Measurements from ENCODE around the gene ZNF385C.
"Not testable (repeated sequence)": the region's sequence is repeated elsewhere in the genome, so short reads cannot be mapped to it uniquely, and the experiment has no call there.

ZNF385C gene

GRCh38 chr17:42018988-42019387 lies 79.3 kb downstream of the ZNF385C start:
- Mint-ChIP-seq H3K27me3 (no peaks in the 10 kb centered on the region), H3K9me3 (no peaks in the 10 kb centered on the region), H3K4me1 (peaks cover 68% of the 10 kb centered on the region), H3K36me3 (peaks cover 19% of the 10 kb centered on the region), H3K4me3 (peak overlapping the region; percentile 41), H3K27ac (peak overlapping the region; percentile 66)
- ATAC-seq: no peak

- H3K27me3 Mint-ChIP-seq: no peaks in the 10 kb centered on the region
- peaks cover 14% of the 10 kb centered on the region for H3K36me3 Mint-ChIP-seq
- peak overlapping the region; percentile 98 for H3K4me3 Mint-ChIP-seq
- peak overlapping the region; percentile 98 for H3K27ac Mint-ChIP-seq
- H3K4me1 Mint-ChIP-seq: peaks cover 72% of the 10 kb centered on the region
- no peaks in the 10 kb centered on the region for H3K9me3 Mint-ChIP-seq
- ATAC-seq: no peak
Observed at GRCh38 chr17:42018339-42018738, 79.9 kb downstream of the ZNF385C start.

GRCh38 chr17:42017866-42018200 lies 80.4 kb downstream of the ZNF385C start:
- peak overlapping the region; percentile 98 for H3K27ac Mint-ChIP-seq
- H3K4me1 Mint-ChIP-seq: peaks cover 77% of the 10 kb centered on the region
- peak overlapping the region; percentile 98 for H3K4me3 Mint-ChIP-seq
- ATAC-seq: peak; percentile 26
- H3K36me3 Mint-ChIP-seq: peaks cover 14% of the 10 kb centered on the region
- H3K27me3 Mint-ChIP-seq: no peaks in the 10 kb centered on the region
- no peaks in the 10 kb centered on the region for H3K9me3 Mint-ChIP-seq

- peak; percentile 97 for ATAC-seq
- no peaks in the 10 kb centered on the region for H3K27me3 Mint-ChIP-seq
- peaks cover 10% of the 10 kb centered on the region for H3K36me3 Mint-ChIP-seq
- peak within 1 kb of the TSS; percentile 98 for H3K4me3 Mint-ChIP-seq
- H3K27ac Mint-ChIP-seq: peak within 1 kb of the TSS; percentile 98
- no peaks in the 10 kb centered on the region for H3K9me3 Mint-ChIP-seq
- peaks cover 80% of the 10 kb centered on the region for H3K4me1 Mint-ChIP-seq
Observed at GRCh38 chr17:42016941-42017865, 81.1 kb downstream of the ZNF385C start, which contains the start of gene DNAJC7. TSS of gene DNAJC7 (minus strand) at chr17:42017439. CDS start at chr17:42017416, 23 bp downstream.

- Mint-ChIP-seq H3K4me1 (peaks cover 80% of the 10 kb centered on the region), H3K36me3 (peaks cover 4% of the 10 kb centered on the region), H3K27ac (peak overlapping the region; percentile 98), H3K9me3 (no peaks in the 10 kb centered on the region), H3K27me3 (no peaks in the 10 kb centered on the region), H3K4me3 (peak overlapping the region; percentile 98)
- no peak for ATAC-seq
Observed at GRCh38 chr17:42016411-42016831, 81.9 kb downstream of the ZNF385C start.

- H3K4me1 Mint-ChIP-seq: peaks cover 82% of the 10 kb centered on the region
- H3K36me3 Mint-ChIP-seq, H3K27ac Mint-ChIP-seq, H3K4me3 Mint-ChIP-seq, H3K27me3 Mint-ChIP-seq, ATAC-seq, H3K9me3 Mint-ChIP-seq: not testable (repeated sequence)
Observed at GRCh38 chr17:42013740-42014139, 84.5 kb downstream of the ZNF385C start.

GRCh38 chr17:42012363-42012762 lies 85.9 kb downstream of the ZNF385C start:
- ATAC-seq, H3K27me3 Mint-ChIP-seq, H3K9me3 Mint-ChIP-seq, H3K4me3 Mint-ChIP-seq, H3K36me3 Mint-ChIP-seq, H3K27ac Mint-ChIP-seq: not testable (repeated sequence)
- H3K4me1 Mint-ChIP-seq: peaks cover 70% of the 10 kb centered on the region

GRCh38 chr17:42010898-42011516 lies 87.3 kb downstream of the ZNF385C start:
- no peak overlapping the region for H3K4me3 Mint-ChIP-seq
- peaks cover 14% of the 10 kb centered on the region for H3K36me3 Mint-ChIP-seq
- H3K27me3 Mint-ChIP-seq: no peaks in the 10 kb centered on the region
- no peak overlapping the region for H3K27ac Mint-ChIP-seq
- ATAC-seq: no peak
- no peaks in the 10 kb centered on the region for H3K9me3 Mint-ChIP-seq
- H3K4me1 Mint-ChIP-seq: peaks cover 69% of the 10 kb centered on the region

GRCh38 chr17:42010266-42010680 lies 88.0 kb downstream of the ZNF385C start:
- H3K9me3 Mint-ChIP-seq, H3K27ac Mint-ChIP-seq, H3K27me3 Mint-ChIP-seq, H3K4me3 Mint-ChIP-seq, ATAC-seq: not testable (repeated sequence)
- H3K4me1 Mint-ChIP-seq: peaks cover 64% of the 10 kb centered on the region
- peaks cover 14% of the 10 kb centered on the region for H3K36me3 Mint-ChIP-seq

- no peak for ATAC-seq
- Mint-ChIP-seq H3K27me3 (no peaks in the 10 kb centered on the region), H3K4me3 (no peak overlapping the region), H3K9me3 (no peaks in the 10 kb centered on the region), H3K36me3 (peaks cover 14% of the 10 kb centered on the region), H3K27ac (no peak overlapping the region), H3K4me1 (peaks cover 63% of the 10 kb centered on the region)
Observed at GRCh38 chr17:42009170-42009569, 89.1 kb downstream of the ZNF385C start.

GRCh38 chr17:42005166-42005565 lies 93.1 kb downstream of the ZNF385C start:
- Mint-ChIP-seq H3K27me3 (no peaks in the 10 kb centered on the region), H3K27ac (no peak overlapping the region), H3K4me1 (peaks cover 27% of the 10 kb centered on the region), H3K36me3 (peaks cover 35% of the 10 kb centered on the region), H3K9me3 (no peaks in the 10 kb centered on the region), H3K4me3 (no peak overlapping the region)
- no peak for ATAC-seq

GRCh38 chr17:42002792-42003301 lies 95.4 kb downstream of the ZNF385C start:
- peaks cover 40% of the 10 kb centered on the region for H3K36me3 Mint-ChIP-seq
- no peaks in the 10 kb centered on the region for H3K9me3 Mint-ChIP-seq
- no peak overlapping the region for H3K4me3 Mint-ChIP-seq
- H3K4me1 Mint-ChIP-seq: peaks cover 13% of the 10 kb centered on the region
- H3K27me3 Mint-ChIP-seq: no peaks in the 10 kb centered on the region
- no peak for ATAC-seq
- H3K27ac Mint-ChIP-seq: no peak overlapping the region

- Mint-ChIP-seq H3K4me1 (peaks cover 12% of the 10 kb centered on the region), H3K9me3 (no peaks in the 10 kb centered on the region), H3K27ac (no peak overlapping the region), H3K36me3 (peaks cover 39% of the 10 kb centered on the region), H3K27me3 (no peaks in the 10 kb centered on the region), H3K4me3 (no peak overlapping the region)
- ATAC-seq: no peak
Observed at GRCh38 chr17:42002175-42002791, 96.0 kb downstream of the ZNF385C start.

- Mint-ChIP-seq H3K36me3 (peaks cover 40% of the 10 kb centered on the region), H3K9me3 (no peaks in the 10 kb centered on the region), H3K4me1 (peaks cover 13% of the 10 kb centered on the region), H3K4me3 (no peak overlapping the region), H3K27me3 (no peaks in the 10 kb centered on the region), H3K27ac (no peak overlapping the region)
- ATAC-seq: no peak
Observed at GRCh38 chr17:42001729-42002128, 96.5 kb downstream of the ZNF385C start.

- ATAC-seq: no peak
- H3K27ac Mint-ChIP-seq: peak overlapping the region; percentile 52
- H3K4me3 Mint-ChIP-seq: no peak overlapping the region
- H3K27me3 Mint-ChIP-seq: no peaks in the 10 kb centered on the region
- no peaks in the 10 kb centered on the region for H3K9me3 Mint-ChIP-seq
- peaks cover 24% of the 10 kb centered on the region for H3K4me1 Mint-ChIP-seq
- peaks cover 51% of the 10 kb centered on the region for H3K36me3 Mint-ChIP-seq
Observed at GRCh38 chr17:42000413-42001133, 97.7 kb downstream of the ZNF385C start.

Measured in stimulated activated memory B cell treated with anti-CD40 and anti-IgM and Interleukin-4, amounts not matched to agents 10 μg/mL and 1 μg/mL and 100 μg/mL, for 72 hours (primary cell).